Measurements from ENCODE around the gene GATAD2A.

The GATAD2A gene

GRCh38 chr19:19510432-19510831 lies 105.0 kb downstream of the GATAD2A start:
- H3K36me3 ChIP-seq (ENCODE audit: control insufficient read depth, insufficient read depth, low read length) = peaks cover 12% of the 10 kb centered on the region
- H3K27ac ChIP-seq (ENCODE audit: insufficient read depth, low read length, poor library complexity, severe bottlenecking) = no peak overlapping the region
- no peak overlapping the region for H3K4me3 ChIP-seq (ENCODE audit: insufficient read depth, low read depth, low read length, poor library complexity, severe bottlenecking)
- no peak for DNase-seq
- H3K27me3 ChIP-seq (replicated peaks; ENCODE audit: control insufficient read depth, insufficient read depth, low read length, poor library complexity, severe bottlenecking) = no peaks in the 10 kb centered on the region
- peaks cover 3% of the 10 kb centered on the region for H3K4me1 ChIP-seq (ENCODE audit: control insufficient read depth, insufficient read depth, low read length, poor library complexity, severe bottlenecking)
- no peaks in the 10 kb centered on the region for H3K9me3 ChIP-seq (ENCODE audit: control insufficient read depth, low read length)

- H3K27me3 ChIP-seq (replicated peaks; ENCODE audit: control insufficient read depth, insufficient read depth, low read length, poor library complexity, severe bottlenecking) = no peaks in the 10 kb centered on the region
- DNase-seq = no peak
- peaks cover 18% of the 10 kb centered on the region for H3K4me1 ChIP-seq (ENCODE audit: control insufficient read depth, insufficient read depth, low read length, poor library complexity, severe bottlenecking)
- H3K27ac ChIP-seq (ENCODE audit: insufficient read depth, low read length, poor library complexity, severe bottlenecking) = no peak overlapping the region
- H3K9me3 ChIP-seq (ENCODE audit: control insufficient read depth, low read length) = no peaks in the 10 kb centered on the region
- H3K36me3 ChIP-seq (ENCODE audit: control insufficient read depth, insufficient read depth, low read length) = no peaks in the 10 kb centered on the region
- H3K4me3 ChIP-seq (ENCODE audit: insufficient read depth, low read depth, low read length, poor library complexity, severe bottlenecking) = no peak overlapping the region
Measured at GRCh38 chr19:19513682-19514081, 108.2 kb downstream of the GATAD2A start.

- no peaks in the 10 kb centered on the region for H3K27me3 ChIP-seq (replicated peaks; ENCODE audit: control insufficient read depth, insufficient read depth, low read length, poor library complexity, severe bottlenecking)
- H3K4me3 ChIP-seq (ENCODE audit: insufficient read depth, low read depth, low read length, poor library complexity, severe bottlenecking) = no peak overlapping the region
- no peaks in the 10 kb centered on the region for H3K9me3 ChIP-seq (ENCODE audit: control insufficient read depth, low read length)
- no peaks in the 10 kb centered on the region for H3K36me3 ChIP-seq (ENCODE audit: control insufficient read depth, insufficient read depth, low read length)
- H3K4me1 ChIP-seq (ENCODE audit: control insufficient read depth, insufficient read depth, low read length, poor library complexity, severe bottlenecking) = peaks cover 18% of the 10 kb centered on the region
- no peak overlapping the region for H3K27ac ChIP-seq (ENCODE audit: insufficient read depth, low read length, poor library complexity, severe bottlenecking)
- no peak for DNase-seq
Measured at GRCh38 chr19:19514215-19514657, 108.8 kb downstream of the GATAD2A start.

- H3K4me1 ChIP-seq (ENCODE audit: control insufficient read depth, insufficient read depth, low read length, poor library complexity, severe bottlenecking) = peaks cover 18% of the 10 kb centered on the region
- H3K27me3 ChIP-seq (replicated peaks; ENCODE audit: control insufficient read depth, insufficient read depth, low read length, poor library complexity, severe bottlenecking) = no peaks in the 10 kb centered on the region
- H3K9me3 ChIP-seq (ENCODE audit: control insufficient read depth, low read length) = no peaks in the 10 kb centered on the region
- H3K27ac ChIP-seq (ENCODE audit: insufficient read depth, low read length, poor library complexity, severe bottlenecking) = peak within 1 kb of the TSS; percentile 78
- peaks cover 3% of the 10 kb centered on the region for H3K36me3 ChIP-seq (ENCODE audit: control insufficient read depth, insufficient read depth, low read length)
- H3K4me3 ChIP-seq (ENCODE audit: insufficient read depth, low read depth, low read length, poor library complexity, severe bottlenecking) = peak within 1 kb of the TSS; percentile 86
- no peak for DNase-seq
Measured at GRCh38 chr19:19514881-19515641, 109.6 kb downstream of the GATAD2A start, which contains the start of gene TSSK6. TSSK6 (minus strand) TSS chr19:19515548; CDS start chr19:19515427, 121 bp downstream.

GRCh38 chr19:19515642-19516519 lies 110.4 kb downstream of the GATAD2A start, which contains the start of gene NDUFA13:
NDUFA13 (plus strand) TSS chr19:19516225; CDS start chr19:19516239, 14 bp downstream.
- Histone ChIP-seq H3K27ac (ENCODE audit: insufficient read depth, low read length, poor library complexity, severe bottlenecking) (peak within 1 kb of the TSS; percentile 78), H3K4me1 (ENCODE audit: control insufficient read depth, insufficient read depth, low read length, poor library complexity, severe bottlenecking) (peaks cover 18% of the 10 kb centered on the region), H3K9me3 (ENCODE audit: control insufficient read depth, low read length) (no peaks in the 10 kb centered on the region), H3K4me3 (ENCODE audit: insufficient read depth, low read depth, low read length, poor library complexity, severe bottlenecking) (peak within 1 kb of the TSS; percentile 86), H3K27me3 (replicated peaks; ENCODE audit: control insufficient read depth, insufficient read depth, low read length, poor library complexity, severe bottlenecking) (no peaks in the 10 kb centered on the region), H3K36me3 (ENCODE audit: control insufficient read depth, insufficient read depth, low read length) (peaks cover 3% of the 10 kb centered on the region)
- DNase-seq = peak; percentile 90

GRCh38 chr19:19517235-19517619 lies 111.8 kb downstream of the GATAD2A start:
- no peak overlapping the region for H3K4me3 ChIP-seq (ENCODE audit: insufficient read depth, low read depth, low read length, poor library complexity, severe bottlenecking)
- DNase-seq = no peak
- peaks cover 3% of the 10 kb centered on the region for H3K36me3 ChIP-seq (ENCODE audit: control insufficient read depth, insufficient read depth, low read length)
- H3K4me1 ChIP-seq (ENCODE audit: control insufficient read depth, insufficient read depth, low read length, poor library complexity, severe bottlenecking) = peaks cover 18% of the 10 kb centered on the region
- no peaks in the 10 kb centered on the region for H3K9me3 ChIP-seq (ENCODE audit: control insufficient read depth, low read length)
- no peak overlapping the region for H3K27ac ChIP-seq (ENCODE audit: insufficient read depth, low read length, poor library complexity, severe bottlenecking)
- H3K27me3 ChIP-seq (replicated peaks; ENCODE audit: control insufficient read depth, insufficient read depth, low read length, poor library complexity, severe bottlenecking) = no peaks in the 10 kb centered on the region

- no peak overlapping the region for H3K4me3 ChIP-seq (ENCODE audit: insufficient read depth, low read depth, low read length, poor library complexity, severe bottlenecking)
- DNase-seq = no peak
- H3K27ac ChIP-seq (ENCODE audit: insufficient read depth, low read length, poor library complexity, severe bottlenecking) = no peak overlapping the region
- H3K27me3 ChIP-seq (replicated peaks; ENCODE audit: control insufficient read depth, insufficient read depth, low read length, poor library complexity, severe bottlenecking) = no peaks in the 10 kb centered on the region
- H3K4me1 ChIP-seq (ENCODE audit: control insufficient read depth, insufficient read depth, low read length, poor library complexity, severe bottlenecking) = peaks cover 12% of the 10 kb centered on the region
- H3K36me3 ChIP-seq (ENCODE audit: control insufficient read depth, insufficient read depth, low read length) = peaks cover 4% of the 10 kb centered on the region
- no peaks in the 10 kb centered on the region for H3K9me3 ChIP-seq (ENCODE audit: control insufficient read depth, low read length)
Measured at GRCh38 chr19:19520989-19521388, 115.5 kb downstream of the GATAD2A start.

- no peaks in the 10 kb centered on the region for H3K4me1 ChIP-seq (ENCODE audit: control insufficient read depth, insufficient read depth, low read length, poor library complexity, severe bottlenecking)
- DNase-seq = no peak
- H3K9me3 ChIP-seq (ENCODE audit: control insufficient read depth, low read length) = no peaks in the 10 kb centered on the region
- no peak overlapping the region for H3K4me3 ChIP-seq (ENCODE audit: insufficient read depth, low read depth, low read length, poor library complexity, severe bottlenecking)
- no peak overlapping the region for H3K27ac ChIP-seq (ENCODE audit: insufficient read depth, low read length, poor library complexity, severe bottlenecking)
- peaks cover 21% of the 10 kb centered on the region for H3K36me3 ChIP-seq (ENCODE audit: control insufficient read depth, insufficient read depth, low read length)
- H3K27me3 ChIP-seq (replicated peaks; ENCODE audit: control insufficient read depth, insufficient read depth, low read length, poor library complexity, severe bottlenecking) = no peaks in the 10 kb centered on the region
Measured at GRCh38 chr19:19523177-19523576, 117.7 kb downstream of the GATAD2A start.

GRCh38 chr19:19524053-19524452 lies 118.6 kb downstream of the GATAD2A start:
- H3K9me3 ChIP-seq (ENCODE audit: control insufficient read depth, low read length) = no peaks in the 10 kb centered on the region
- no peak for DNase-seq
- H3K27ac ChIP-seq (ENCODE audit: insufficient read depth, low read length, poor library complexity, severe bottlenecking) = no peak overlapping the region
- no peaks in the 10 kb centered on the region for H3K4me1 ChIP-seq (ENCODE audit: control insufficient read depth, insufficient read depth, low read length, poor library complexity, severe bottlenecking)
- H3K36me3 ChIP-seq (ENCODE audit: control insufficient read depth, insufficient read depth, low read length) = peaks cover 24% of the 10 kb centered on the region
- no peaks in the 10 kb centered on the region for H3K27me3 ChIP-seq (replicated peaks; ENCODE audit: control insufficient read depth, insufficient read depth, low read length, poor library complexity, severe bottlenecking)
- no peak overlapping the region for H3K4me3 ChIP-seq (ENCODE audit: insufficient read depth, low read depth, low read length, poor library complexity, severe bottlenecking)
